H1 (cell line): ENCODE results near the gene HSPA2. TPM values are rescaled to one million over a fixed set of nuclear protein-coding genes. Genes with fewer than 3 reads are reported as not detected.

Experiments
- CTCF ChIA-PET: fragments of 300-600 bp; sonication (Branson Sonifier 250); formaldehyde crosslinking; loops from one replicate; lab custom pipeline; 2021; ENCODE audit not compliant: partially characterized antibody; lab: Charles Lee
- POLR2A ChIA-PET: fragments of 300-600 bp; sonication (Branson Sonifier 250); formaldehyde crosslinking; loops from one replicate; lab custom pipeline; 2021; ENCODE audit warnings: inconsistent platforms; ENCODE audit not compliant: partially characterized antibody; lab: Charles Lee
- DNase-seq, 2 experiments: peaks; one replicate each; pipeline versions ENCODE4 v3.0.0 to v3.0.0-alpha.2; 2010 to 2022; ENCODE audit warnings: low spot score in 2 of 2, low read depth in 1 of 2, mixed read lengths in 1 of 2
- FAIRE-seq: peaks from 2 replicates; lab custom pipeline; 2011; peaks lifted over from hg19 to GRCh38; lab: Jason Lieb, UNC
- H2AFZ ChIP-seq: 2 replicates; pipeline ENCODE4 v1.8.1; 2012; ENCODE audit warnings: low read length, inconsistent platforms
- H2AK5ac ChIP-seq: 2 replicates; pipeline ENCODE4 v1.6.1; 2013; ENCODE audit warnings: low read depth, low read length
- H2BK120ac ChIP-seq: replicated peaks from 2 replicates; pipeline ENCODE3; 2013; ENCODE audit warnings: low read depth, low read length, inconsistent platforms
- H2BK12ac ChIP-seq: 2 replicates; pipeline ENCODE4 v1.6.1; 2013; ENCODE audit warnings: low read depth, low read length
- H2BK15ac ChIP-seq: 2 replicates; pipeline ENCODE4 v1.6.1; 2013; ENCODE audit warnings: low read length
- H2BK20ac ChIP-seq: 2 replicates; pipeline ENCODE4 v1.6.1; 2013; ENCODE audit warnings: low read length
- H2BK5ac ChIP-seq: 2 replicates; pipeline ENCODE4 v1.6.1; 2013; ENCODE audit warnings: low read depth, low read length
- H3K14ac ChIP-seq: 2 replicates; pipeline ENCODE4 v1.6.1; 2013; ENCODE audit warnings: inconsistent platforms; ENCODE audit not compliant: insufficient read length
- H3K18ac ChIP-seq: 2 replicates; pipeline ENCODE4 v1.6.1; 2013; ENCODE audit warnings: low read length; ENCODE audit errors: extremely low read depth
- H3K23ac ChIP-seq: 2 replicates; pipeline ENCODE4 v1.6.1; 2013; ENCODE audit warnings: inconsistent platforms; ENCODE audit not compliant: insufficient read length
- H3K23me2 ChIP-seq: 2 replicates; pipeline ENCODE4 v1.6.1; 2013; ENCODE audit warnings: low read depth, low read length
- H3K27ac ChIP-seq: 2 replicates; pipeline ENCODE4 v1.6.1; 2011; ENCODE audit warnings: low read depth, low read length, inconsistent platforms
- H3K27me3 ChIP-seq, 4 experiments: replicated peaks in 1 of 4; 1 replicate in 1 of 4; 2 replicates in 3 of 4; pipeline versions ENCODE4 v1.6.1 to v1.8.1; 2011 to 2013; ENCODE audit warnings: low read length in 3 of 4, mild to moderate bottlenecking in 3 of 4, inconsistent platforms in 2 of 4, mixed read lengths in 2 of 4, moderate library complexity in 1 of 4; ENCODE audit not compliant: control insufficient read depth in 3 of 4, insufficient read depth in 3 of 4; ENCODE audit errors: extremely low read depth in 1 of 4
- H3K36me3 ChIP-seq, 4 experiments: 2 replicates each; pipeline versions ENCODE4 v1.6.1 to v1.8.1; 2011 to 2013; ENCODE audit warnings: mild to moderate bottlenecking in 4 of 4, low read length in 3 of 4, moderate library complexity in 2 of 4, control low read depth in 1 of 4, inconsistent platforms in 1 of 4; ENCODE audit not compliant: insufficient read depth in 4 of 4, control insufficient read depth in 2 of 4
- H3K4ac ChIP-seq: replicated peaks from 2 replicates; pipeline ENCODE3; 2013; ENCODE audit warnings: low read length, low read depth, mixed read lengths, inconsistent platforms; ENCODE audit not compliant: insufficient read length
- H3K4me1 ChIP-seq, 4 experiments: replicated peaks in 1 of 4; 1 replicate in 1 of 4; 2 replicates in 3 of 4; pipeline versions ENCODE4 v1.6.1 to v1.8.1; 2011 to 2013; ENCODE audit warnings: low read length in 3 of 4, inconsistent platforms in 2 of 4, mixed read lengths in 1 of 4; ENCODE audit not compliant: insufficient read depth in 4 of 4, control insufficient read depth in 3 of 4
- H3K4me2 ChIP-seq, 2 experiments: 2 replicates each; pipeline versions ENCODE4 v1.6.1 to v1.8.1; 2011 to 2013; ENCODE audit warnings: low read depth in 2 of 2, low read length in 2 of 2, control low read depth in 1 of 2, inconsistent platforms in 1 of 2, mild to moderate bottlenecking in 1 of 2; ENCODE audit not compliant: insufficient read depth in 1 of 2
- H3K4me3 ChIP-seq, 4 experiments: fragments of 200-600, 300-600 bp in 1 of 4; sonication (generic), shearing (Covaris generic), sonication (Bioruptor Twin) in 1 of 4; 2 replicates each; pipeline versions ENCODE4 v1.5.1 to v1.8.1; 2011 to 2016; ENCODE audit warnings: low read length in 4 of 4, low read depth in 3 of 4, control low read depth in 2 of 4, inconsistent platforms in 2 of 4, mild to moderate bottlenecking in 2 of 4, mixed read lengths in 1 of 4, moderate library complexity in 1 of 4; ENCODE audit not compliant: insufficient read depth in 2 of 4; ENCODE audit errors: extremely low read depth in 1 of 4
- H3K56ac ChIP-seq: replicated peaks from 2 replicates; pipeline ENCODE3; 2013; ENCODE audit warnings: low read depth, mild to moderate bottlenecking, mixed read lengths, low read length, inconsistent platforms; ENCODE audit not compliant: insufficient read length
- H3K79me1 ChIP-seq: 2 replicates; pipeline ENCODE4 v1.6.1; 2013; ENCODE audit warnings: low read depth, low read length, control low read depth
- H3K79me2 ChIP-seq, 2 experiments: 2 replicates each; pipeline versions ENCODE4 v1.6.1 to v1.8.1; 2012 to 2013; ENCODE audit warnings: low read length in 2 of 2, mild to moderate bottlenecking in 2 of 2, inconsistent platforms in 1 of 2; ENCODE audit not compliant: insufficient read depth in 2 of 2, control insufficient read depth in 1 of 2
- H3K9ac ChIP-seq, 4 experiments: replicated peaks in 1 of 4; 1 replicate in 1 of 4; 2 replicates in 3 of 4; pipeline versions ENCODE4 v1.6.1 to v1.8.1; 2011 to 2013; ENCODE audit warnings: low read depth in 3 of 4, low read length in 3 of 4, control low read depth in 2 of 4, mild to moderate bottlenecking in 2 of 4, moderate library complexity in 2 of 4, inconsistent platforms in 1 of 4; ENCODE audit errors: extremely low read depth in 1 of 4
- H3K9me3 ChIP-seq, 2 experiments: 2 replicates each; pipeline versions ENCODE4 v1.6.1 to v1.8.1; 2012 to 2013; ENCODE audit warnings: mild to moderate bottlenecking in 2 of 2, moderate library complexity in 2 of 2, control low read depth in 1 of 2, inconsistent platforms in 1 of 2, low read depth in 1 of 2, low read length in 1 of 2, mixed read lengths in 1 of 2; ENCODE audit not compliant: insufficient read depth in 2 of 2
- H4K20me1 ChIP-seq, 2 experiments: replicated peaks in 1 of 2; 2 replicates each; pipeline versions ENCODE3 to v1.8.1; 2011 to 2013; ENCODE audit warnings: inconsistent platforms in 2 of 2, low read length in 2 of 2, mild to moderate bottlenecking in 1 of 2; ENCODE audit not compliant: insufficient read depth in 2 of 2, control insufficient read depth in 1 of 2
- H4K5ac ChIP-seq: 2 replicates; pipeline ENCODE4 v1.6.1; 2013; ENCODE audit warnings: low read length, low read depth, mixed read lengths, inconsistent platforms; ENCODE audit not compliant: insufficient read length
- H4K8ac ChIP-seq: 2 replicates; pipeline ENCODE4 v1.8.0; 2013; ENCODE audit warnings: mild to moderate bottlenecking, moderate library complexity, low read length, inconsistent platforms; ENCODE audit not compliant: insufficient read depth; ENCODE audit errors: extremely low read depth
- H4K91ac ChIP-seq: replicated peaks from 2 replicates; pipeline ENCODE3; 2013; ENCODE audit warnings: low read length, mixed read lengths, inconsistent platforms; ENCODE audit not compliant: insufficient read length
- BCL11A ChIP-seq, 2 experiments: IDR thresholded peaks; one replicate each; pipeline ENCODE4 v1.6.1; 2011; ENCODE audit warnings: low read depth in 2 of 2, low read length in 2 of 2, mild to moderate bottlenecking in 2 of 2
- CBX5 ChIP-seq: fragments of 300-800, 300-1000 bp; sonication (generic); IDR thresholded peaks from 2 replicates; pipeline ENCODE4 v1.7.1; 2016; ENCODE audit warnings: antibody characterized with exemption, low read length, low read depth
- MAFK ChIP-seq: IDR thresholded peaks from 2 replicates; pipeline ENCODE4 v1.6.1; 2012; ENCODE audit warnings: low read depth, mild to moderate bottlenecking, improper control_type of control experiment, low read length
- PHF8 ChIP-seq: fragments of 200-600 bp; sonication (generic); conservative IDR thresholded peaks from 2 replicates; pipeline ENCODE4 v1.7.1; 2012; ENCODE audit warnings: low read depth, mild to moderate bottlenecking, inconsistent platforms, low read length, moderate library complexity
- RAD21 ChIP-seq, 2 experiments: IDR thresholded peaks in 1 of 2; conservative IDR thresholded peaks in 1 of 2; 2 replicates each; pipeline ENCODE4 v1.6.1; 2011; ENCODE audit warnings: low read depth in 2 of 2, low read length in 2 of 2, improper control_type of control experiment in 1 of 2, inconsistent platforms in 1 of 2, mild to moderate bottlenecking in 1 of 2, moderate library complexity in 1 of 2
- SP1 ChIP-seq: IDR thresholded peaks from 2 replicates; pipeline ENCODE4 v1.6.1; 2011; ENCODE audit warnings: low read depth, low read length
- WGBS, 2 experiments: shearing (Covaris generic) in 1 of 2; methylation state at CpG; one replicate each; pipeline versions ENCODE4 v1.1.6 to v1.1.7; 2013 to 2015; ENCODE audit warnings: low lambda C conversion rate in 2 of 2, mixed read lengths in 2 of 2, inconsistent platforms in 1 of 2, low coverage in 1 of 2, missing lambda C conversion rate in 1 of 2; ENCODE audit not compliant: insufficient replicate concordance in 2 of 2, insufficient coverage in 1 of 2, insufficient read length in 1 of 2; ENCODE audit errors: extremely low coverage in 1 of 2, missing lambda C conversion rate in 1 of 2; 5-methylcytosine and 5-hydroxymethylcytosine counted together
- long read RNA-seq, 2 experiments: library from RNA in 1 of 2; library from capped mRNA in 1 of 2; stranded (forward); transcript quantifications; one replicate each; pipeline ENCODE4 v2.0.0, GENCODE V29; 2021; ENCODE audit warnings: inconsistent platforms in 1 of 2
- polyA minus RNA-seq, 3 experiments: library from RNA; depleted of rRNA, polyadenylated mRNA; stranded (reverse); fragments of >200 nt; gene quantifications; 1 replicate in 2 of 3; 2 replicates in 1 of 3; pipeline ENCODE4 v1.2.3, GENCODE V29; 2011
- polyA plus RNA-seq, 7 experiments: library from polyadenylated mRNA; depleted of rRNA in 3 of 7; stranded (reverse) in 5 of 7; unstranded in 2 of 7; fragments of >200 nt in 5 of 7; fragments of 200-250 nt in 2 of 7; gene quantifications; 1 replicate in 5 of 7; 2 replicates in 1 of 7; 4 replicates in 1 of 7; pipeline versions ENCODE4 v1.2.1 to v1.2.3, GENCODE V29; 2011 to 2013; ENCODE audit warnings: missing spikeins in 2 of 7, mixed read lengths in 2 of 7
- total RNA-seq: library from RNA; stranded (reverse); fragmentation: NEBNext Ultra II Directional; extraction: Animal tissue kit (Norgen Biotek cat#: 25700); gene quantifications from 2 replicates; pipeline ENCODE4 v1.2.1, GENCODE V29; 2021

Gene HSPA2
- total RNA-seq (82.9 and 91.1 TPM in 2 replicates), polyA plus RNA-seq (2011; rRNA removed) (30.5 and 42.0 TPM in 2 replicates), polyA minus RNA-seq (2011; rRNA and poly(A)+ RNA removed) (33.1 and 37.7 TPM in 2 replicates)
- polyA plus RNA-seq (2011; cell fraction: cytosol; rRNA removed) = 38.2 TPM
- polyA plus RNA-seq (2011; cell fraction: nucleus; rRNA removed) = 42.5 TPM
- polyA plus RNA-seq (2012, experiment 1 of 2) = 28.9 to 58.1 TPM (median 40.4 TPM) in 4 replicates
- 18.1 TPM for polyA plus RNA-seq (2012, experiment 2 of 2)
- 21.2 TPM for polyA plus RNA-seq (2013, experiment 1 of 2)
- 19.8 TPM for polyA plus RNA-seq (2013, experiment 2 of 2)
- polyA minus RNA-seq (2011; cell fraction: cytosol; rRNA and poly(A)+ RNA removed) = 69.5 TPM
- polyA minus RNA-seq (2011; cell fraction: nucleus; rRNA and poly(A)+ RNA removed) = 35.2 TPM
- long read RNA-seq, experiment 1, transcript HSPA2-201 (1 exons, 2,767 nt) = major isoform, 75 of 75 reads
- long read RNA-seq, experiment 1, partial matches to known transcripts = 0 of 75 reads
- long read RNA-seq, experiment 1, other reads (novel, unspliced or antisense) = 0 of 75 reads
- long read RNA-seq, experiment 2, transcript HSPA2-201 (1 exons, 2,767 nt) = major isoform, 76 of 76 reads
- long read RNA-seq, experiment 2, partial matches to known transcripts = 0 of 76 reads
- long read RNA-seq, experiment 2, other reads (novel, unspliced or antisense) = 0 of 76 reads

GRCh38 chr14:64540208-64541202 lies at the start of gene HSPA2:
TSS of gene HSPA2 (plus strand) at chr14:64540741. CDS start at chr14:64540850, 109 bp downstream.
- Histone ChIP-seq H2AFZ (no peak within 1 kb of the TSS), H3K36me3 (peaks cover 0 to 8% (median 0%) of the 10 kb centered on the region in 4 experiments; a peak in 1 of 8 replicates)
- WGBS, 2 experiments = 48% methylated on average over 79 of the region's 79 CpGs; no CpG with 5 or more reads in 1 of the 2 experiments
- TF ChIP-seq PHF8 (no peak; the same call in 1 of the 2 replicates), RAD21 (IDR thresholded peaks at IDR 0.05 in 1 of 2, conservative IDR thresholded peaks at IDR 0.05 in 1 of 2; ENCODE audit: low read depth in 2 of 2, low read length in 2 of 2) (peak; percentile 63 to 73), MAFK (no peak), BCL11A (IDR thresholded peaks at IDR 0.05; ENCODE audit: low read depth in 2 of 2, low read length in 2 of 2) (no peak), CBX5 (no peak), SP1 (peak; percentile 95)

More at GRCh38 chr14:64540208-64541202, at the start of gene HSPA2:
- Histone ChIP-seq H4K5ac (peak within 1 kb of the TSS; percentile 93), H3K79me1 (no peaks in the 10 kb centered on the region; the same call in 1 of the 2 replicates), H3K4me2 (peak within 1 kb of the TSS; percentile 77 to 87), H2BK15ac (peak within 1 kb of the TSS; percentile 76; the same call in 1 of the 2 replicates), H3K4me3 (peak within 1 kb of the TSS; percentile 47 to 75 (median 58)), H3K23me2 (peaks cover 7% of the 10 kb centered on the region), H3K9ac (peak within 1 kb of the TSS in 3 of 4 experiments; percentile 66 to 81 (median 70); a peak in 6 of 7 replicates), H3K27ac (peak within 1 kb of the TSS; percentile 90), H3K9me3 (peaks cover 19 to 21% of the 10 kb centered on the region in 2 experiments), H2BK20ac (peak within 1 kb of the TSS; percentile 62; the same call in 1 of the 2 replicates), H3K4ac (no peak within 1 kb of the TSS), H2BK5ac (peak within 1 kb of the TSS; percentile 77), H3K18ac (peak within 1 kb of the TSS; percentile 62), H2BK12ac (peak within 1 kb of the TSS; percentile 98), H3K56ac (peak within 1 kb of the TSS; percentile 95), H2BK120ac (peak within 1 kb of the TSS; percentile 80), H3K23ac (no peak within 1 kb of the TSS), H4K20me1 (peaks cover 0 to 2% of the 10 kb centered on the region in 2 experiments), H3K79me2 (peaks cover 0 to 31% of the 10 kb centered on the region in 2 experiments; a peak in 2 of 4 replicates), H4K8ac (peak within 1 kb of the TSS; percentile 95; the same call in 1 of the 2 replicates), H3K4me1 (peaks cover 0 to 21% (median 3%) of the 10 kb centered on the region in 4 experiments; a peak in 4 of 7 replicates), H3K14ac (no peak within 1 kb of the TSS), H3K27me3 (peaks cover 0 to 3% (median 0%) of the 10 kb centered on the region in 4 experiments; a peak in 1 of 7 replicates), H4K91ac (peak within 1 kb of the TSS; percentile 75), H2AK5ac (peak within 1 kb of the TSS; percentile 96)
- peak; percentile 79 for FAIRE-seq
- POLR2A ChIA-PET = interaction anchor here (0.6 to 5.4 kb wide), 37 partner anchors 8 to 330 kb away, joined by 3 to 35 read pairs (median 4); partner anchors contain the start of genes PPP1R36 and ZBTB1
- peak; percentile 98 to 99 for DNase-seq
- CTCF ChIA-PET = interaction anchor here (0.6 to 1.8 kb wide), 16 partner anchors 11 to 424 kb away, joined by 3 to 10 read pairs (median 4); no protein-coding TSS in a partner anchor
